Psoas muscle (tissue), 8 donors: ENCODE data around the gene IFNA10. TPM values are rescaled to one million over a fixed set of nuclear protein-coding genes. Genes with fewer than 3 reads are reported as not detected.
"Not testable (repeated sequence)": the region's sequence is repeated elsewhere in the genome, so short reads cannot be mapped to it uniquely, and the experiment has no call there.

Experiments used
- ATAC-seq, 4 donors: fragments of 200-7000 bp; cut with Tn5 transposase; one replicate each; pipeline ENCODE4 v1.9.1; 2020; ENCODE audit warnings: moderate library complexity in 3 of 4, mild to moderate bottlenecking in 2 of 4
- DNase-seq, 2 donors: peaks; one replicate each; pipeline ENCODE4 v3.0.0-alpha.2; 2020
- H3K27ac ChIP-seq: fragments of 200-600 bp; one replicate; pipeline ENCODE4 v1.8.0; 2022
- H3K27me3 ChIP-seq, 3 donors: fragments of 200-600 bp in 1 of 3; one replicate each; pipeline versions ENCODE4 v1.6.1 to v1.8.0; 2013 to 2022; ENCODE audit warnings: low read length in 2 of 3, mild to moderate bottlenecking in 2 of 3, moderate library complexity in 1 of 3; ENCODE audit not compliant: insufficient read depth in 3 of 3
- H3K36me3 ChIP-seq, 2 donors: fragments of 200-600 bp in 1 of 2; one replicate each; pipeline versions ENCODE4 v1.6.1 to v1.8.0; 2013 to 2022; ENCODE audit warnings: low read depth in 1 of 2, mild to moderate bottlenecking in 1 of 2, moderate library complexity in 1 of 2; ENCODE audit not compliant: insufficient read depth in 1 of 2
- H3K4me1 ChIP-seq: fragments of 200-600 bp; one replicate; pipeline ENCODE4 v1.8.0; 2022
- H3K4me3 ChIP-seq: fragments of 200-600 bp; one replicate; pipeline ENCODE4 v1.8.0; 2022; ENCODE audit warnings: mild to moderate bottlenecking
- H3K9me3 ChIP-seq: fragments of 200-600 bp; one replicate; pipeline ENCODE4 v1.8.0; 2022
- WGBS, 3 donors: extraction: QIAGEN DNeasy Blood & Tissue Kit; methylation state at CpG; one replicate each; pipeline versions ENCODE4 v1.1.6 to v1.1.7; 2013; 5-methylcytosine and 5-hydroxymethylcytosine counted together
- intact Hi-C, 2 donors: fragments of 100-400 bp; cut with DNase I; formaldehyde crosslinking; loops; one replicate each; pipeline versions ENCODE4 v1.11.0 to v1.14.2; 2022
- polyA plus RNA-seq, 3 donors: library from polyadenylated mRNA; stranded (reverse); fragments of 200-250 nt; gene quantifications; one replicate each; pipeline ENCODE4 v1.2.3, GENCODE V29; 2013
- total RNA-seq, 4 donors: library from RNA; stranded (reverse); fragmentation: NEBNext Ultra II Directional in 2 of 4; extraction: Animal tissue kit (Norgen Biotek cat#: 25700) in 2 of 4; gene quantifications; one replicate each; pipeline versions ENCODE4 v1.2.1 to v1.2.4, GENCODE V29; 2021 to 2023
- TF ChIP-seq, protein P1 (sequence below): fragments of 200-600 bp; IDR thresholded peaks from one replicate; pipeline ENCODE4 v1.8.0; 2022; ENCODE audit warnings: antibody characterized with exemption
- donor health status: healthy with polysubstance abuse.
- donor health status: DM: no; HTN: no; CAD: no; lungs with moderate emphysema.
- donor health status: Bipolar disorder and iron deficiency.
- donor health status: healthy.
- donor health status: DM: yes; HTN: yes; CAD: no.
- donor health status: DM: no; HTN: no; CAD: no.
- donor health status: DM: no; HTN: no; CAD: no.
- donor health status: DM: yes; HTN: yes; CAD: no.

The IFNA10 gene
- total and polyA plus RNA-seq, 7 donors: 0.14 TPM; not detected in 6

DNA sequence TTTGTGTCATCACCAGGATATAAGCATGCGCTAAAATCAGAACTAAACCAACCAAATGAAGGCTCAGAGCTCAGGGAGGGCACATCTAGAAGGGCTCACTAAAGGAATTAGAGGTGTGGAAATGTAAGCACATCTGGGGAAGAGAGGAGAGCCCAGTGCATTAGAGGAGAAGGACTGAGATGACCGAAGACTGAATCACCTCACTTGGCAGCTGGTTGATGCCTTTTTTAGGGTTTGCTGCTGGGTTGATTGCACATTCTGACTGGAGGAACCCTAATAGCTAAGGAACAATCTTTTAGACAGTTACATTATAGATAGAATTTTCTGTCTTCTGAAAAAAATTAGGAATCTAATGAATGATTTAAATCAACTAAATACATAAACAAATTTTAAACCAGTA lies 32.3 kb downstream of the IFNA10 start:
- Histone ChIP-seq H3K27me3 (no peaks in the 10 kb centered on the region), H3K9me3 (no peaks in the 10 kb centered on the region), H3K4me3 (no peak overlapping the region), H3K27ac (no peak overlapping the region), H3K4me1 (no peaks in the 10 kb centered on the region), H3K36me3 (no peaks in the 10 kb centered on the region)
- WGBS, 3 donors: 75 to 86% (median 79%) methylated on average over 2 of the region's 2 CpGs
- ATAC-seq (no peak), DNase-seq (no peak)
- TF ChIP-seq, protein P1, sequence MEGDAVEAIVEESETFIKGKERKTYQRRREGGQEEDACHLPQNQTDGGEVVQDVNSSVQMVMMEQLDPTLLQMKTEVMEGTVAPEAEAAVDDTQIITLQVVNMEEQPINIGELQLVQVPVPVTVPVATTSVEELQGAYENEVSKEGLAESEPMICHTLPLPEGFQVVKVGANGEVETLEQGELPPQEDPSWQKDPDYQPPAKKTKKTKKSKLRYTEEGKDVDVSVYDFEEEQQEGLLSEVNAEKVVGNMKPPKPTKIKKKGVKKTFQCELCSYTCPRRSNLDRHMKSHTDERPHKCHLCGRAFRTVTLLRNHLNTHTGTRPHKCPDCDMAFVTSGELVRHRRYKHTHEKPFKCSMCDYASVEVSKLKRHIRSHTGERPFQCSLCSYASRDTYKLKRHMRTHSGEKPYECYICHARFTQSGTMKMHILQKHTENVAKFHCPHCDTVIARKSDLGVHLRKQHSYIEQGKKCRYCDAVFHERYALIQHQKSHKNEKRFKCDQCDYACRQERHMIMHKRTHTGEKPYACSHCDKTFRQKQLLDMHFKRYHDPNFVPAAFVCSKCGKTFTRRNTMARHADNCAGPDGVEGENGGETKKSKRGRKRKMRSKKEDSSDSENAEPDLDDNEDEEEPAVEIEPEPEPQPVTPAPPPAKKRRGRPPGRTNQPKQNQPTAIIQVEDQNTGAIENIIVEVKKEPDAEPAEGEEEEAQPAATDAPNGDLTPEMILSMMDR: no peak
- intact Hi-C loops: no loop called here

DNA sequence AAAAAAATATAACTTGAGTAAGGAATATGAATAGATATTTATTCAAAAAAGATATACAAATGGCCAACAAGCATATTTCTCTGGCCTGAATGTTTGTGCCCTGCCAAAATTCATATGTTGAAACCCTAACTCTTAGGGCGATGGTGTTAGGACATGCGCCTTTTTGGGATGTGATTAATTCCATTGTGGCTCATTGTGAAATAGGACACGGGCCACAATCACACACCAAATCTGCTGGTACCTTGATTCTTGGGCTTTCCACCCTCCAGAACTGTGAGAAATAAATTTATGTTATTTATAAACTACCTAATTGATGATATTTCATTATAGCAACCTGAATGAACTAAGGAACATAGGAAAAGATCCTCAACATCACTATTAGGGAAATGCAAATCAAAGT lies 34.8 kb downstream of the IFNA10 start:
- intact Hi-C loops: no loop called here
- Histone ChIP-seq H3K27me3 (no peaks in the 10 kb centered on the region), H3K9me3 (no peaks in the 10 kb centered on the region), H3K4me1 (no peaks in the 10 kb centered on the region), H3K4me3 (no peak overlapping the region), H3K27ac (no peak overlapping the region), H3K36me3 (no peaks in the 10 kb centered on the region)
- ATAC-seq (no peak), DNase-seq (no peak)
- WGBS, 3 donors: 88 to 91% (median 89%) methylated on average over 3 of the region's 3 CpGs
- TF ChIP-seq, protein P1: no peak

DNA sequence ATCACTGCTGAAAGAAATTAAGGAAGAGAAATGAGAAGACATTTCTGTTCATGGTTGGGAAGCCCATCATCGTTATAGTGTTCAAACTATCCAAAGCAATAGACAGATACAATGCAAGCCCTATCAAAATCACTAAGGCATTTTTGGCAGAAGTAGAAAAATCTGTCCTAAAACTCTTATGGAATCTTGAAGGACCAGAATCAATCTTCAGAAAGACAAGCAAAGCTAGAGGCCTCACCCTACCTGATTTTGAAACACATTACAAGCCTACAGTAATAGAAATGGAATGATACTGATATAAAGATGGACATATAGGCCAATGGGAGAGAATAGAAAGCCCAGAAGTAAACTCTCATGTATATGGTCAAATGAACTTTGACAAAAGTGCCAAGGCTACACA lies 35.6 kb downstream of the IFNA10 start:
- H3K36me3 ChIP-seq: no peaks in the 10 kb centered on the region
- TF ChIP-seq, protein P1: no peak
- ATAC-seq: no peak
- intact Hi-C loops: no loop called here
- H3K27ac ChIP-seq: no peak overlapping the region
- no peaks in the 10 kb centered on the region for H3K27me3 ChIP-seq
- WGBS, 3 donors: 59 to 81% (median 74%) methylated on average over 1 of the region's 1 CpG
- no peak for DNase-seq
- H3K9me3 ChIP-seq: no peaks in the 10 kb centered on the region
- no peak overlapping the region for H3K4me3 ChIP-seq
- no peaks in the 10 kb centered on the region for H3K4me1 ChIP-seq

DNA sequence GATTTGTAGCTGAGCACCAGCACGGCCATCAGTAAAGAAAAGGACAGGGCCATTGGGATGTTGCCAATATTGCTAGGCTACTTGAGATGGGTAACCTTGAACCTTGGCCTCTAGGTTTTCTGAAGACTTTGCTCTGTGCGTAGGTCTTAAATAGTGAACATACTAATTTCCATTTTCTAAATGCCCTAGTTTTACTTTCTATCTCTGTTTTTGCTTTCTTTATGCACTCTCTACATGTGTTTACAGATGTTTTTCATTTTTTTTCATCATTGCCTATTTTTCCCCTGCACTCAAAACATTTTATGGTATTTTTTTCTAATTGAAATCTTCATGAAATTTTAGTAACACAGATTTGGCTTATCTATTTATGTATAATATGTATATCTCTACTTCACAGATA lies 40.4 kb downstream of the IFNA10 start, which contains the start of gene IFNA21:
IFNA21 (minus strand) TSS at position 101 of the 400 bp plus-strand sequence; CDS start at position 53, 48 bp downstream.
- H3K4me1 ChIP-seq, H3K36me3 ChIP-seq, DNase-seq, H3K9me3 ChIP-seq, H3K27me3 ChIP-seq, intact Hi-C loops, ATAC-seq, H3K4me3 ChIP-seq, H3K27ac ChIP-seq: not testable (repeated sequence)
- 77 to 83% (median 82%) methylated on average over 2 of the region's 2 CpGs for WGBS, 3 donors

DNA sequence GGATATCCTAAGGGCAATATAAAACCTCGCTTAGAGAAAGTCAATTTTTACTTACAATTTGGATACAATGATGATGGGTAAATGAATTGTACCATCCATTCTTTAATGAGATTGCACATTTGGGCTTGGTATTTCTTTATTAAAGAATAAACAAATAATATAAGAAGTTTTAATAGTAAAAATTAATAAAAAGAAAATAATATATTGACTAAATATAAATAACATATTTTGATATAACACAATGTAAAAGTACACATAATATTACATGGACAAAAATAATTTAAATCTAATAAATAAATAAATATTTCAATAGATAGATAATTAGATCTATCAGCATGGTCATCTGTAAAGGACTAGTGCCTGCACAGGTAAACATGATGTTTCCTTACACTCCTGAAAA lies 41.4 kb downstream of the IFNA10 start:
- 93 to 95% (median 93%) methylated on average over 1 of the region's 1 CpG for WGBS, 3 donors
- H3K4me3 ChIP-seq: no peak overlapping the region
- H3K36me3 ChIP-seq: no peaks in the 10 kb centered on the region
- no peaks in the 10 kb centered on the region for H3K27me3 ChIP-seq
- no peaks in the 10 kb centered on the region for H3K9me3 ChIP-seq
- no peak overlapping the region for H3K27ac ChIP-seq
- no peaks in the 10 kb centered on the region for H3K4me1 ChIP-seq
- no peak for DNase-seq
- TF ChIP-seq, protein P1: no peak
- no peak for ATAC-seq
- intact Hi-C loops: no loop called here
